Uterus (tissue), 2 donors: ENCODE measurements around the gene NSUN6.

ENCODE experiments used
- CTCF ChIP-seq, 4 experiments: fragments of 200-600 bp in 2 of 4; fragments of 450-650 bp in 2 of 4; sonication (generic) in 2 of 4; IDR thresholded peaks; one replicate each; pipeline ENCODE4 v1.5.1; 2016 to 2019; ENCODE audit warnings: antibody characterized with exemption in 4 of 4, mild to moderate bottlenecking in 2 of 4, moderate library complexity in 1 of 4
- POLR2A ChIP-seq, 2 donors: fragments of 450-650 bp; IDR thresholded peaks; one replicate each; pipeline ENCODE4 v1.6.1; 2016; ENCODE audit warnings: antibody characterized with exemption in 2 of 2, mild to moderate bottlenecking in 1 of 2, moderate library complexity in 1 of 2

GRCh38 chr10:18681971-18682411, 30.6 kb upstream of the NSUN6 start:
- TF ChIP-seq CTCF (IDR thresholded peaks at IDR 0.05) (no peak), POLR2A (IDR thresholded peaks at IDR 0.05) (no peak)
